HG03064 (cell line): Measurements from ENCODE around the gene PTGES2.
"Not testable (repeated sequence)": the region's sequence is repeated elsewhere in the genome, so short reads cannot be mapped to it uniquely, and the experiment has no call there.

Experiments
- ATAC-seq: cut with Tn5 transposase; IDR thresholded peaks from one replicate; pipeline ENCODE4 v1.9.1; 2021; ENCODE audit warnings: low read depth; ENCODE audit not compliant: unreplicated experiment

The PTGES2 gene

GRCh38 chr9:128120741-128121465 lies 6.6 kb downstream of the PTGES2 start:
- no peak for ATAC-seq

- no peak for ATAC-seq
Measured at GRCh38 chr9:128120061-128120740, 7.3 kb downstream of the PTGES2 start.

GRCh38 chr9:128118971-128119665 lies 8.4 kb downstream of the PTGES2 start:
- no peak for ATAC-seq

- ATAC-seq, result no peak
Measured at GRCh38 chr9:128118472-128118857, 9.1 kb downstream of the PTGES2 start.

GRCh38 chr9:128117613-128118471 lies 9.7 kb downstream of the PTGES2 start:
- no peak for ATAC-seq

GRCh38 chr9:128116104-128117083 lies 11.1 kb downstream of the PTGES2 start:
- no peak for ATAC-seq

GRCh38 chr9:128115187-128116103 lies 12.1 kb downstream of the PTGES2 start:
- ATAC-seq, result no peak

GRCh38 chr9:128114326-128115186 lies 13.0 kb downstream of the PTGES2 start:
- no peak for ATAC-seq

GRCh38 chr9:128113526-128114325 lies 13.8 kb downstream of the PTGES2 start:
- no peak for ATAC-seq

- not testable (repeated sequence) for ATAC-seq
Measured at GRCh38 chr9:128111726-128112125, 15.8 kb downstream of the PTGES2 start.

GRCh38 chr9:128109050-128109709 lies 18.3 kb downstream of the PTGES2 start:
- ATAC-seq, result no peak

GRCh38 chr9:128108269-128109049 lies 19.1 kb downstream of the PTGES2 start:
- no peak for ATAC-seq

- no peak for ATAC-seq
Measured at GRCh38 chr9:128107468-128108268, 19.9 kb downstream of the PTGES2 start.

- ATAC-seq, result no peak
Measured at GRCh38 chr9:128106940-128107467, 20.5 kb downstream of the PTGES2 start.
